ENCODE results near the gene GABRA5. TPM values are rescaled to one million over a fixed set of nuclear protein-coding genes. Genes with fewer than 3 reads are reported as not detected.

GABRA5 gene
- total RNA-seq, 1 donor from 2014 or later = not detected

DNA sequence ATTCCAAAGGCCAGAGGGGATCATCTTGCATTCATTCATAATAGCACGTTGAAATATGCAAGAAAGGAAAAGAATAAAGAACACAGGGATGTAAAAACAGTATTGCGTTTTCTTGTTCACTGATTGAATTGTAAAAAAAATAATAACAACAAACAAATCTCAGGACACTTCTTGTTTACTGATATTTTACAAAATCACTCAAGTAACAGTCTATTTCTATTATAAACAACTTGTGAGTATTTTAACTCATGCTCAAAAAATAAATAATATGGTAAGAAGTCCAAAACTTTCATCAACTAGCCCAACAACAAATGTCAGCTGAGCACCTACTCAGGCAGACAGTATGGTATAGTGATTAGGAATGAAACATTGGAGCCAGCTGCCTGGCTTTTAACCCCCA lies 101.9 kb downstream of the GABRA5 start:
- no peak overlapping the region for H3K4me3 Mint-ChIP-seq
- intact Hi-C loops (cut with micrococcal nuclease) = no loop called here
- no peaks in the 10 kb centered on the region for H3K36me3 Mint-ChIP-seq (ENCODE audit: low read depth)
- H3K27me3 Mint-ChIP-seq = peaks cover 7% of the 10 kb centered on the region
- DNase-seq = no peak
- peaks cover 4% of the 10 kb centered on the region for H3K9me3 Mint-ChIP-seq
- no peak overlapping the region for H3K27ac Mint-ChIP-seq
- no peaks in the 10 kb centered on the region for H3K4me1 Mint-ChIP-seq

DNA sequence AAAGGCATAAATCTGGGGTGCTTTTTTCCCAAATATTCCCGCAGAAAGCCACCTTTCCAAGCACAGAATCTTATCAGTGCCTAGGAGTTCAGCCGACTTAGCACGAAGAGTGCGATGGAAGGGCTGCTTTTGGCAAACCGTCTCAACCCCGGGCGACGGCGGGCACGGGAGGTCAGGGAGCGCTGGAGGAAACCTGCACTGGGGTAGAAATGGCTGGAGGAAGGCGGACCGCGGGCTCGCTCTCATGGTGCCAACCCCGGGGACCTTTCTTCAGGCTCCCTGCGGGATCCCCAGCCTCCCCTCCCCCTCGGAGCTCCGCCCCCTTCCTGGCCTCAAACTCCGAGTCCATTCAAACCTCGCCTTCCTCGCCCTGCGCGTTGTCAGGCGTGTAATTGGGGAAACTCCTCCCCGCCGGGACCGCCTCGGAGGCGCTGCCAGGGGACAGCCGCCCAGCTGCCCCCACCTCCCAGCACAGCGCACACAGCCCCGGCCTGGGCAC lies 103.9 kb downstream of the GABRA5 start, which contains the start of gene GABRG3:
Gene GABRG3, plus strand, starts transcription at position 470 of the 499 bp plus-strand sequence.
- Mint-ChIP-seq H3K27me3 (peaks cover 7% of the 10 kb centered on the region), H3K4me1 (no peaks in the 10 kb centered on the region), H3K36me3 (ENCODE audit: low read depth) (no peaks in the 10 kb centered on the region), H3K27ac (no peak within 1 kb of the TSS), H3K9me3 (peaks cover 4% of the 10 kb centered on the region), H3K4me3 (no peak within 1 kb of the TSS)
- intact Hi-C loops (cut with micrococcal nuclease) = no loop called here
- no peak for DNase-seq

- no peak overlapping the region for H3K27ac Mint-ChIP-seq
- H3K36me3 Mint-ChIP-seq (ENCODE audit: low read depth) = no peaks in the 10 kb centered on the region
- intact Hi-C loops (cut with micrococcal nuclease) = no loop called here
- H3K27me3 Mint-ChIP-seq = peaks cover 7% of the 10 kb centered on the region
- H3K9me3 Mint-ChIP-seq = peaks cover 4% of the 10 kb centered on the region
- no peaks in the 10 kb centered on the region for H3K4me1 Mint-ChIP-seq
- DNase-seq = no peak
- H3K4me3 Mint-ChIP-seq = no peak overlapping the region
Observed at GRCh38 chr15:26971271-26972018, 104.6 kb downstream of the GABRA5 start.

GRCh38 chr15:26972636-26973035 lies 105.8 kb downstream of the GABRA5 start:
- Mint-ChIP-seq H3K27ac (no peak overlapping the region), H3K9me3 (peaks cover 4% of the 10 kb centered on the region), H3K27me3 (peaks cover 7% of the 10 kb centered on the region), H3K36me3 (ENCODE audit: low read depth) (no peaks in the 10 kb centered on the region), H3K4me3 (no peak overlapping the region), H3K4me1 (no peaks in the 10 kb centered on the region)
- intact Hi-C loops (cut with micrococcal nuclease) = no loop called here
- DNase-seq = no peak

- intact Hi-C loops (cut with micrococcal nuclease) = no loop called here
Observed at GRCh38 chr15:26974120-26974780, 107.4 kb downstream of the GABRA5 start.

DNA sequence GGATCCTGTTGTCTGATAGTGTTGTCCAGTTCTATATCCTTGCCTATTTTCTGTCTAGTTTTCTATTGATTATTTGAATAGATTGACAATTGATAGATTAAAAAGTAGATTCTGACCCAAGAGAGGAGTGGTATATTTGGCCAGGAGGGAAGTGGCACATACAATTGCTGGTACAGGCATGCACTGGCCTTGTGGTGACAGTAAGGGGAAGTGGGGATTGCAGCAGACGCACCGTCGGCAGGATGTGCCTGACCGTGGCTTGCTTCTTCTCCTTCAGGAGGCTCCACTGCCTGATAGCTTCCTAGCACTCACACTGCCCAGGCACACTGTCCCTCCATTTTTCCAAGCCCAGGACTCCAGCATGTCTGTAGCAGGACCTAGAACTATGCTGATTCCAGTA lies 114.6 kb downstream of the GABRA5 start:
- H3K9me3 Mint-ChIP-seq = no peaks in the 10 kb centered on the region
- intact Hi-C loops (cut with micrococcal nuclease) = no loop called here
- H3K27ac Mint-ChIP-seq = no peak overlapping the region
- H3K27me3 Mint-ChIP-seq = no peaks in the 10 kb centered on the region
- H3K4me1 Mint-ChIP-seq = no peaks in the 10 kb centered on the region
- DNase-seq = no peak
- no peak overlapping the region for H3K4me3 Mint-ChIP-seq
- no peaks in the 10 kb centered on the region for H3K36me3 Mint-ChIP-seq (ENCODE audit: low read depth)

More at GRCh38 chr15:26974120-26974780, 107.4 kb downstream of the GABRA5 start:
- Mint-ChIP-seq H3K27me3 (peaks cover 7% of the 10 kb centered on the region), H3K9me3 (peaks cover 4% of the 10 kb centered on the region), H3K4me1 (no peaks in the 10 kb centered on the region), H3K27ac (no peak overlapping the region), H3K36me3 (ENCODE audit: low read depth) (no peaks in the 10 kb centered on the region), H3K4me3 (no peak overlapping the region)
- no peak for DNase-seq

DNA sequence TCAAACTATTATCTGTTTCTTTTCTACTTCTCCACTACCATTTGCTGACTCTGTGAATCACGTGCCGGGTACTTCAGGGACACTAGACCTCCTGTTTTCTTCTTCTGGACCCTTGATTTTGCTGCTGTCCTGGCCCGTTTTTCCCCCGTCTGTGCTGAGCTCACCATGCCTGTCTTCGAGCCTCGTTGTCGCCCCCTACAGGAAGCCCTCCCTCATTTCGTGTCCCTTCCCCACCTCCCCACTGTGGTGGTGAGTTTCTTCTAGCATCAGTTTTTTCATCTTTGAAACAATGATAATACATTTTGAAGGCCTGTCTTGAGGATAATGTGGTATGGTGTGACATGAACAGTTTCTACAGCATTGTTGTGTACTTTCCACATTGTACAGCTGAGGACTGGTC lies 117.0 kb downstream of the GABRA5 start:
- no peak overlapping the region for H3K27ac Mint-ChIP-seq
- no peak for DNase-seq
- no peaks in the 10 kb centered on the region for H3K4me1 Mint-ChIP-seq

GRCh38 chr15:26985050-26985449 lies 118.2 kb downstream of the GABRA5 start:
- Mint-ChIP-seq H3K36me3 (ENCODE audit: low read depth) (no peaks in the 10 kb centered on the region), H3K27ac (no peak overlapping the region), H3K9me3 (no peaks in the 10 kb centered on the region), H3K4me1 (no peaks in the 10 kb centered on the region), H3K27me3 (no peaks in the 10 kb centered on the region), H3K4me3 (no peak overlapping the region)
- no peak for DNase-seq
- intact Hi-C loops (cut with micrococcal nuclease) = no loop called here

More for the DNA sequence above, 117.0 kb downstream of the GABRA5 start:
- Mint-ChIP-seq H3K4me3 (no peak overlapping the region), H3K9me3 (no peaks in the 10 kb centered on the region), H3K36me3 (ENCODE audit: low read depth) (no peaks in the 10 kb centered on the region), H3K27me3 (no peaks in the 10 kb centered on the region)
- intact Hi-C loops (cut with micrococcal nuclease) = no loop called here

- no peak for DNase-seq
- intact Hi-C loops (cut with micrococcal nuclease) = no loop called here
- no peaks in the 10 kb centered on the region for H3K36me3 Mint-ChIP-seq (ENCODE audit: low read depth)
- H3K9me3 Mint-ChIP-seq = peaks cover 6% of the 10 kb centered on the region
- H3K27me3 Mint-ChIP-seq = no peaks in the 10 kb centered on the region
- H3K4me1 Mint-ChIP-seq = no peaks in the 10 kb centered on the region
- no peak overlapping the region for H3K4me3 Mint-ChIP-seq
- H3K27ac Mint-ChIP-seq = no peak overlapping the region
Observed at GRCh38 chr15:26996250-26996649, 129.4 kb downstream of the GABRA5 start.

Other genes with a start within 250 kb of the GABRA5 start
- gene GABRB3, start 94.0 kb upstream of the GABRA5 start, total RNA-seq = not detected in 2 replicates
- gene GABRG3, start 104.1 kb downstream of the GABRA5 start, total RNA-seq = not detected in 2 replicates